K562 (cell line): Measurements from ENCODE around the gene SREBF1. TPM values are rescaled to one million over a fixed set of nuclear protein-coding genes. Genes with fewer than 3 reads are reported as not detected.

Experiments used
- ATAC-seq: fragments of 200-7000 bp; cut with Tn5 transposase; 3 replicates; pipeline ENCODE4 v1.9.1; 2020; ENCODE audit warnings: moderate library complexity
- BruUV-seq: library from RNA; stranded (reverse); fragments of 400-500 nt; replicated peaks from 2 replicates; lab custom pipeline; 2021; lab: Mats Ljungman, UMichigan
- CTCF ChIA-PET: fragments of 300-600 bp; formaldehyde crosslinking; extraction: SDS; loops from one replicate; lab custom pipeline; 2021; ENCODE audit warnings: low intra/inter-chr PET ratio; lab: Yijun Ruan, JAX
- POLR2A ChIA-PET: fragments of 300-600, 350-650 bp; sonication (Branson Sonifier 250); formaldehyde crosslinking; extraction: SDS; loops from one replicate; lab custom pipeline; 2021; ENCODE audit warnings: antibody characterized with exemption, inconsistent platforms; lab: Yijun Ruan, JAX
- DNase-seq, 4 experiments: peaks; one replicate each; pipeline versions ENCODE4 v3.0.0 to v3.0.0-alpha.2; 2011 to 2018; ENCODE audit warnings: low spot score in 3 of 4, mixed read lengths in 3 of 4; ENCODE audit errors: extremely low read depth in 1 of 4
- FAIRE-seq: peaks from 2 replicates; lab custom pipeline; 2011; peaks lifted over from hg19 to GRCh38; lab: Jason Lieb, UNC
- H2AFZ ChIP-seq: 2 replicates; pipeline ENCODE4 v1.6.0; 2011; ENCODE audit warnings: low read depth, low read length, control low read depth, inconsistent platforms
- H3K27ac ChIP-seq: fragments of 200-600 bp; 3 replicates; pipeline ENCODE4 v1.8.0; 2011; ENCODE audit warnings: low read depth, mild to moderate bottlenecking, control low read depth, inconsistent platforms, low read length, moderate library complexity, mixed read lengths; ENCODE audit errors: extremely low read depth
- H3K27me3 ChIP-seq, 2 experiments: fragments of 300-600 bp in 1 of 2; 2 replicates in 1 of 2; 3 replicates in 1 of 2; pipeline versions ENCODE4 v1.6.0 to v1.8.0; 2011; ENCODE audit warnings: inconsistent platforms in 2 of 2, low read length in 2 of 2, mild to moderate bottlenecking in 1 of 2, mixed read lengths in 1 of 2, moderate library complexity in 1 of 2; ENCODE audit not compliant: control insufficient read depth in 2 of 2, insufficient read depth in 2 of 2
- H3K36me3 ChIP-seq: fragments of 300-600 bp; 3 replicates; pipeline ENCODE4 v1.8.0; 2011; ENCODE audit warnings: mild to moderate bottlenecking, low read length, inconsistent platforms; ENCODE audit not compliant: control insufficient read depth, insufficient read depth
- H3K4me1 ChIP-seq, 2 experiments: fragments of 200-600 bp in 1 of 2; replicated peaks in 1 of 2; 2 replicates in 1 of 2; 3 replicates in 1 of 2; pipeline versions ENCODE4 v1.5.1 to v1.8.0; 2011; ENCODE audit warnings: inconsistent platforms in 2 of 2, low read length in 2 of 2, mild to moderate bottlenecking in 1 of 2, mixed read lengths in 1 of 2, moderate library complexity in 1 of 2; ENCODE audit not compliant: control insufficient read depth in 2 of 2, insufficient read depth in 2 of 2
- H3K4me2 ChIP-seq: 2 replicates; pipeline ENCODE4 v1.6.1; 2011; ENCODE audit warnings: low read length, control low read depth, inconsistent platforms, mixed read lengths; ENCODE audit not compliant: insufficient read depth
- H3K4me3 ChIP-seq: fragments of 200-600 bp; sonication (generic), shearing (Covaris generic); 2 replicates; pipeline ENCODE4 v1.5.1; 2016; ENCODE audit warnings: control low read depth, inconsistent platforms
- H3K79me2 ChIP-seq: fragments of 200-600 bp; 3 replicates; pipeline ENCODE4 v1.8.0; 2011; ENCODE audit warnings: low read length, inconsistent platforms; ENCODE audit not compliant: control insufficient read depth, insufficient read depth
- H3K9ac ChIP-seq, 2 experiments: 2 replicates each; pipeline versions ENCODE4 v1.6.0 to v1.6.1; 2011; ENCODE audit warnings: low read depth in 2 of 2, low read length in 2 of 2, control low read depth in 1 of 2, inconsistent platforms in 1 of 2, mild to moderate bottlenecking in 1 of 2, mixed read lengths in 1 of 2; ENCODE audit not compliant: insufficient read depth in 1 of 2
- H3K9me1 ChIP-seq: one replicate; pipeline ENCODE4 v1.6.0; 2011; ENCODE audit warnings: inconsistent platforms, mild to moderate bottlenecking, low read length, moderate library complexity; ENCODE audit not compliant: control insufficient read depth, insufficient read depth
- H3K9me3 ChIP-seq: replicated peaks from 2 replicates; pipeline ENCODE4 v1.5.1; 2011; ENCODE audit warnings: low read depth, low read length, inconsistent platforms; ENCODE audit not compliant: control insufficient read depth, insufficient read depth
- H4K20me1 ChIP-seq: replicated peaks from 2 replicates; pipeline ENCODE4 v1.6.1; 2011; ENCODE audit warnings: low read length, inconsistent platforms, mixed read lengths; ENCODE audit not compliant: control insufficient read depth, insufficient read depth
- CHCHD3 ChIP-seq: fragments of 250-450 bp; sonication (Bioruptor Pico); IDR thresholded peaks from 2 replicates; pipeline ENCODE4 v2.1.2; 2022; ENCODE audit warnings: mild to moderate bottlenecking
- ETV5 ChIP-seq: sonication (generic); formaldehyde crosslinking; IDR thresholded peaks from 2 replicates; pipeline ENCODE4 v1.4.0; 2020; ENCODE audit warnings: low read depth, mild to moderate bottlenecking, missing genetic modification reagents
- HEY1 ChIP-seq: fragments of 250-450 bp; sonication (Bioruptor Pico); IDR thresholded peaks from 2 replicates; pipeline ENCODE4 v1.5.0; 2020; ENCODE audit warnings: mild to moderate bottlenecking, moderate library complexity, borderline replicate concordance
- SMC3 ChIP-seq: conservative IDR thresholded peaks from 2 replicates; pipeline ENCODE4 v1.6.1; 2011; ENCODE audit warnings: low read depth, low read length, improper control_type of control experiment; ENCODE audit not compliant: insufficient read depth
- STAT5B ChIP-seq: fragments of 250-450 bp; sonication (Bioruptor Pico); IDR thresholded peaks from 2 replicates; pipeline ENCODE4 v1.8.0; 2021; ENCODE audit warnings: mild to moderate bottlenecking, inconsistent platforms
- ZNF77 ChIP-seq: fragments of 250-450 bp; sonication (Bioruptor Pico); IDR thresholded peaks from 2 replicates; pipeline ENCODE4 v1.5.0; 2020
- WGBS: fragments of 100-300 bp; shearing (Covaris generic); methylation state at CpG from one replicate; pipeline ENCODE4 v1.1.6; 2016; ENCODE audit warnings: low coverage, mixed read lengths; ENCODE audit not compliant: insufficient coverage; ENCODE audit errors: missing lambda C conversion rate; 5-methylcytosine and 5-hydroxymethylcytosine counted together
- in situ Hi-C: fragments of 300-500 bp; cut with MboI; formaldehyde crosslinking; loops from 4 replicates; pipeline ENCODE4 v1.15.0; 2018; ENCODE audit warnings: inconsistent platforms, mixed read lengths
- intact Hi-C: fragments of 100-400 bp; cut with micrococcal nuclease; formaldehyde crosslinking; loops from 2 replicates; pipeline ENCODE4 v1.14.2; 2022
- polyA plus RNA-seq, 8 experiments: library from polyadenylated mRNA; depleted of rRNA in 4 of 8; stranded (reverse) in 5 of 8; unstranded in 3 of 8; fragments of >200 nt; fragmentation: Nextera tagmentation in 2 of 8; fragmentation: Illumina TruSeq in 1 of 8; extraction: Ambion mirVana in 2 of 8; extraction: Trizol in 1 of 8; gene quantifications; 2 replicates each; pipeline versions ENCODE4 v1.2.1 to v1.2.3, GENCODE V29; 2011 to 2014; ENCODE audit warnings: inconsistent platforms in 1 of 8, missing spikeins in 1 of 8
- total RNA-seq, 7 experiments: library from RNA; depleted of rRNA in 6 of 7; stranded (reverse); fragments of >200 nt in 6 of 7; fragmentation: Illumina TruSeq in 2 of 7; extraction: Trizol in 2 of 7; gene quantifications; 2 replicates each; pipeline versions ENCODE4 v1.2.1 to v1.2.3, GENCODE V29; 2011 to 2021; ENCODE audit warnings: low replicate concordance in 1 of 7
- TF ChIP-seq, protein P1 (sequence below): fragments of 450-650 bp; formaldehyde crosslinking; IDR thresholded peaks from 2 replicates; pipeline ENCODE4 v1.4.0; 2020; ENCODE audit warnings: mild to moderate bottlenecking
- TF ChIP-seq, protein P2 (sequence below): IDR thresholded peaks from 2 replicates; pipeline ENCODE4 v1.6.1; 2011; ENCODE audit not compliant: insufficient read length; ENCODE audit errors: extremely low read depth
- TF ChIP-seq, protein P3 (sequence below): fragments of 250-450 bp; sonication (Bioruptor Pico); IDR thresholded peaks from 2 replicates; pipeline ENCODE4 v1.5.1; 2021; ENCODE audit warnings: mild to moderate bottlenecking

SREBF1 gene
- total and polyA plus RNA-seq, 9 of the 15 experiments (the other 6 are each of a cell fraction or from before 2014, with no cell fraction given), result 1.6 to 169 (median 69.4) TPM

DNA sequence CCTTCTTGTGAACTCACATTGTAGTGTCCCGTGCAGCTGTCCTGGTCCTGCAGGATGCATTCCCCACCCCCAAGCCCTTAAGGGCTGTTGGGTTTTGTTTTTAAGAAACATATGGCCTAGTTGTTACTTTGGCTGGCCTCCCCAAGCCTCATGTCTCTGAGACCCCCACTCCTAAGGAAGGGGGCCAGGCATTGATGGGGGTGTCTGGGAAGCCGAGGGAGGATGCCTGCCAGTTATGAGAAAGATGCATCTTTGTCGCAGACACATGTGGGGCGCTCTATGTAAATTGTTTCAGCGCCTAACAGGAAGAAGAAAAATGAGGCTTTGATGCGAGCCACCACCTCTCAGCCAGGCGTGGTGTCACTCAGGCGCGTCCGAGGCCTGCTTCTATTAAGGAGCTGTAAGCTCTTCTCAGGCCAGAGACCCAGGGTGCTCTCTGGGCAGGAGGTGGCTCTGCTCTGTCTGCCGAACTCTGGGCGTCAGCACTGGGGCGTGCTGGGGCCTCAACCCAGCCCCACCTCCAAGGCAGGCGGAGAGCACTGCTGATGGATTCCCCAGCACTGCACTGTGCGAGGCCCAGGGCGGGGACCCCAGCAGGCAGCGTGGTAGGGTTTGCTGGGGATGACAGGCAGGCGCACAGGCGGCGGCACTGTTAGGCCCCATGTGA, 70.6 kb downstream of the SREBF1 start:
- Histone ChIP-seq H4K20me1 (no peaks in the 10 kb centered on the region), H3K4me1 (peaks cover 0 to 30% of the 10 kb centered on the region in 2 experiments; a peak in 2 of 5 replicates), H3K27me3 (no peaks in the 10 kb centered on the region), H3K36me3 (peaks cover 2% of the 10 kb centered on the region; the same call in 1 of the 3 replicates), H3K27ac (no peak overlapping the region), H3K79me2 (no peaks in the 10 kb centered on the region), H3K9ac (peak overlapping the region in 1 of 2 experiments; percentile 58; a peak in 1 of 4 replicates), H3K4me2 (no peak overlapping the region), H3K4me3 (no peak overlapping the region), H3K9me3 (no peaks in the 10 kb centered on the region), H2AFZ (no peak overlapping the region), H3K9me1 (no peaks in the 10 kb centered on the region)
- in situ Hi-C loops (no loop called here), intact Hi-C loops (no loop called here)
- WGBS, result 83% methylated on average over 11 of the region's 20 CpGs
- TF ChIP-seq, protein P1, sequence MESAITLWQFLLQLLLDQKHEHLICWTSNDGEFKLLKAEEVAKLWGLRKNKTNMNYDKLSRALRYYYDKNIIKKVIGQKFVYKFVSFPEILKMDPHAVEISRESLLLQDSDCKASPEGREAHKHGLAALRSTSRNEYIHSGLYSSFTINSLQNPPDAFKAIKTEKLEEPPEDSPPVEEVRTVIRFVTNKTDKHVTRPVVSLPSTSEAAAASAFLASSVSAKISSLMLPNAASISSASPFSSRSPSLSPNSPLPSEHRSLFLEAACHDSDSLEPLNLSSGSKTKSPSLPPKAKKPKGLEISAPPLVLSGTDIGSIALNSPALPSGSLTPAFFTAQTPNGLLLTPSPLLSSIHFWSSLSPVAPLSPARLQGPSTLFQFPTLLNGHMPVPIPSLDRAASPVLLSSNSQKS (CRISPR knock-in tag), result no peak
- TF ChIP-seq SMC3 (no peak), STAT5B (CRISPR knock-in tag) (no peak), ZNF77 (CRISPR knock-in tag) (no peak), CHCHD3 (CRISPR knock-in tag) (no peak), ETV5 (CRISPR knock-in tag) (no peak), HEY1 (CRISPR knock-in tag) (no peak)
- TF ChIP-seq, protein P2, sequence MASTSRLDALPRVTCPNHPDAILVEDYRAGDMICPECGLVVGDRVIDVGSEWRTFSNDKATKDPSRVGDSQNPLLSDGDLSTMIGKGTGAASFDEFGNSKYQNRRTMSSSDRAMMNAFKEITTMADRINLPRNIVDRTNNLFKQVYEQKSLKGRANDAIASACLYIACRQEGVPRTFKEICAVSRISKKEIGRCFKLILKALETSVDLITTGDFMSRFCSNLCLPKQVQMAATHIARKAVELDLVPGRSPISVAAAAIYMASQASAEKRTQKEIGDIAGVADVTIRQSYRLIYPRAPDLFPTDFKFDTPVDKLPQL, result no peak
- TF ChIP-seq, protein P3, sequence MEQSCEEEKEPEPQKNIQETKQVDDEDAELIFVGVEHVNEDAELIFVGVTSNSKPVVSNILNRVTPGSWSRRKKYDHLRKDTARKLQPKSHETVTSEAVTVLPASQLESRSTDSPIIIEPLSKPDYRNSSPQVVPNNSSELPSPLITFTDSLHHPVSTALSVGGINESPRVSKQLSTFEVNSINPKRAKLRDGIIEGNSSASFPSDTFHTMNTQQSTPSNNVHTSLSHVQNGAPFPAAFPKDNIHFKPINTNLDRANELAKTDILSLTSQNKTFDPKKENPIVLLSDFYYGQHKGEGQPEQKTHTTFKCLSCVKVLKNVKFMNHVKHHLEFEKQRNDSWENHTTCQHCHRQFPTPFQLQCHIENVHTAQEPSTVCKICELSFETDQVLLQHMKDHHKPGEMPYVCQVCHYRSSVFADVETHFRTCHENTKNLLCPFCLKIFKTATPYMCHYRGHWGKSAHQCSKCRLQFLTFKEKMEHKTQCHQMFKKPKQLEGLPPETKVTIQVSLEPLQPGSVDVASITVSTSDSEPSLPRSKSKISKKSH (CRISPR knock-in tag), result no peak
- DNase-seq, result no peak
- BruUV-seq, result no TSS peak
- no peak for FAIRE-seq
- ATAC-seq, result no peak
- ChIA-PET POLR2A (no interaction called here), CTCF (no interaction called here)
